Measurements from ENCODE around the gene RASAL2.

DNA sequence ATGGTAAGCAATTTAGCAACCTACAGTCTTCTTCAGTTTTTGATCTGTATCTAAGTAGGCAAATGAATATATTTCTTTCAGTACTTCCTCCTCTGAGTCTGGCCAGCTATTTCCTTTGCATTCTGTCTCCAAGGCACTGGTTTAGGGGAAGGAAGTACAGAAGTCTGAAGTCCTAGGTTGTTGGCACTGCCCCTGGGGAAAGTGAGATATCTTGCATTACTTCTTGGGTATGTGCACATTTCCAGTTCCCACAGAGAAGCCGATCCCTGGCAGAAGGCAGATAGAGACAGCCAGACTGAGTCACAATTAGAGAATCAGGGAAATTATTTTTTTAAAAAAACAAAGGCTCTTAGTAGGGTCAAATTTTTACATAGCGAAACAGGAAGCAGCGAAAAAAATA lies 98.8 kb downstream of the RASAL2 start:
- TF ChIP-seq, protein P1, sequence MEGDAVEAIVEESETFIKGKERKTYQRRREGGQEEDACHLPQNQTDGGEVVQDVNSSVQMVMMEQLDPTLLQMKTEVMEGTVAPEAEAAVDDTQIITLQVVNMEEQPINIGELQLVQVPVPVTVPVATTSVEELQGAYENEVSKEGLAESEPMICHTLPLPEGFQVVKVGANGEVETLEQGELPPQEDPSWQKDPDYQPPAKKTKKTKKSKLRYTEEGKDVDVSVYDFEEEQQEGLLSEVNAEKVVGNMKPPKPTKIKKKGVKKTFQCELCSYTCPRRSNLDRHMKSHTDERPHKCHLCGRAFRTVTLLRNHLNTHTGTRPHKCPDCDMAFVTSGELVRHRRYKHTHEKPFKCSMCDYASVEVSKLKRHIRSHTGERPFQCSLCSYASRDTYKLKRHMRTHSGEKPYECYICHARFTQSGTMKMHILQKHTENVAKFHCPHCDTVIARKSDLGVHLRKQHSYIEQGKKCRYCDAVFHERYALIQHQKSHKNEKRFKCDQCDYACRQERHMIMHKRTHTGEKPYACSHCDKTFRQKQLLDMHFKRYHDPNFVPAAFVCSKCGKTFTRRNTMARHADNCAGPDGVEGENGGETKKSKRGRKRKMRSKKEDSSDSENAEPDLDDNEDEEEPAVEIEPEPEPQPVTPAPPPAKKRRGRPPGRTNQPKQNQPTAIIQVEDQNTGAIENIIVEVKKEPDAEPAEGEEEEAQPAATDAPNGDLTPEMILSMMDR (IDR thresholded peaks at IDR 0.05) = no peak
- no peak for TF ChIP-seq EZH2 (IDR thresholded peaks at IDR 0.05; ENCODE audit: borderline replicate concordance, insufficient read depth, low read depth, low read length, poor library complexity, severe bottlenecking)
